PC-3 (cell line): ENCODE measurements around the gene CYP1B1.
"Not testable (repeated sequence)": the region's sequence is repeated elsewhere in the genome, so short reads cannot be mapped to it uniquely, and the experiment has no call there.

Experiments used
- EZH2phosphoT487 ChIP-seq: fragments of 300-600 bp; sonication (generic); IDR thresholded peaks from 2 replicates; pipeline ENCODE4 v1.6.1; 2018; ENCODE audit warnings: mild to moderate bottlenecking, antibody characterized with exemption, low read length, borderline replicate concordance
- TF ChIP-seq, protein P1 (sequence below): fragments of 300-600 bp; sonication (generic); conservative IDR thresholded peaks from 2 replicates; pipeline ENCODE4 v1.5.1; 2017; ENCODE audit warnings: antibody characterized with exemption, low read depth, mild to moderate bottlenecking, low read length

DNA sequence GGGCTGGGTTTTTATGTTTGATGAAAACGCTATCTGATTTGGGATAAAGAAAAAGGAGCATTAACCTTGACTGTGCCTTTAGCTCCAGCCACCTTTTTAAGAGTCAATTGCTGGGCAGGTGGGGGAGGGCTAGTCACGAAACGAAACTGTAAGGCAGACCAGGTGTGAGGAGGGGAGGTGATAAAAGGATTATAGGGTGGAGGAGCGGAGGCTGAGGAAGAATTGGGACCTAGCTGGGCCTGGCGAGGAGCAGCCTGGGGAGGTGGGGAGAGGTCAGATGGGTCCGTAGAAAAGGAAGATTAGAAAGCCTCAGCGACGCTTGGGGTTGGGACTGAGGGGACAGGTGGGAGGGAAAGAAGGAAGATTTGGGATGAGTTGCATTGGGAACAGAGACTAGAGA is 8.6 kb upstream of the CYP1B1 start:
- not testable (repeated sequence) for TF ChIP-seq EZH2phosphoT487
- TF ChIP-seq, protein P1, sequence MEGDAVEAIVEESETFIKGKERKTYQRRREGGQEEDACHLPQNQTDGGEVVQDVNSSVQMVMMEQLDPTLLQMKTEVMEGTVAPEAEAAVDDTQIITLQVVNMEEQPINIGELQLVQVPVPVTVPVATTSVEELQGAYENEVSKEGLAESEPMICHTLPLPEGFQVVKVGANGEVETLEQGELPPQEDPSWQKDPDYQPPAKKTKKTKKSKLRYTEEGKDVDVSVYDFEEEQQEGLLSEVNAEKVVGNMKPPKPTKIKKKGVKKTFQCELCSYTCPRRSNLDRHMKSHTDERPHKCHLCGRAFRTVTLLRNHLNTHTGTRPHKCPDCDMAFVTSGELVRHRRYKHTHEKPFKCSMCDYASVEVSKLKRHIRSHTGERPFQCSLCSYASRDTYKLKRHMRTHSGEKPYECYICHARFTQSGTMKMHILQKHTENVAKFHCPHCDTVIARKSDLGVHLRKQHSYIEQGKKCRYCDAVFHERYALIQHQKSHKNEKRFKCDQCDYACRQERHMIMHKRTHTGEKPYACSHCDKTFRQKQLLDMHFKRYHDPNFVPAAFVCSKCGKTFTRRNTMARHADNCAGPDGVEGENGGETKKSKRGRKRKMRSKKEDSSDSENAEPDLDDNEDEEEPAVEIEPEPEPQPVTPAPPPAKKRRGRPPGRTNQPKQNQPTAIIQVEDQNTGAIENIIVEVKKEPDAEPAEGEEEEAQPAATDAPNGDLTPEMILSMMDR, result not testable (repeated sequence)
